Peyer's patch (tissue), 4 donors: ENCODE results near the gene SMAD3. TPM values are rescaled to one million over a fixed set of nuclear protein-coding genes. Genes with fewer than 3 reads are reported as not detected.

Source experiments
- DNase-seq, 3 donors: peaks; one replicate each; pipeline ENCODE4 v3.0.0-alpha.2; 2017 to 2019
- H3K27ac ChIP-seq, 4 donors: fragments of 200-600 bp; sonication (generic); one replicate each; pipeline ENCODE4 v1.5.1; 2016 to 2019
- H3K27me3 ChIP-seq, 2 donors: fragments of 200-600 bp; sonication (generic); one replicate each; pipeline ENCODE4 v1.5.1; 2019
- H3K36me3 ChIP-seq, 3 donors: fragments of 200-600 bp; sonication (generic); one replicate each; pipeline ENCODE4 v1.5.1; 2016 to 2019
- H3K4me1 ChIP-seq, 4 donors: fragments of 200-600 bp; sonication (generic); one replicate each; pipeline ENCODE4 v1.5.1; 2016 to 2019
- H3K4me3 ChIP-seq, 4 donors: fragments of 200-600 bp; sonication (generic); 1 replicate in 3 of 4; 2 replicates in 1 of 4; pipeline ENCODE4 v1.5.1; 2016 to 2019; ENCODE audit warnings: mild to moderate bottlenecking in 1 of 4
- H3K9me3 ChIP-seq, 4 donors: fragments of 200-600 bp; sonication (generic); one replicate each; pipeline ENCODE4 v1.5.1; 2016 to 2019; ENCODE audit warnings: mild to moderate bottlenecking in 1 of 4
- POLR2A ChIP-seq, 2 donors: fragments of 450-650 bp; IDR thresholded peaks; one replicate each; pipeline ENCODE4 v1.5.1; 2017; ENCODE audit warnings: antibody characterized with exemption in 2 of 2, mild to moderate bottlenecking in 2 of 2, moderate library complexity in 2 of 2
- total RNA-seq, 4 donors: library from RNA; depleted of rRNA; stranded (reverse); fragments of >200 nt; gene quantifications; one replicate each; pipeline ENCODE4 v1.1.0, GENCODE V29; 2016
- TF ChIP-seq, protein P1 (sequence below), 6 experiments: fragments of 450-650 bp in 4 of 6; fragments of 200-600 bp in 2 of 6; sonication (generic) in 1 of 6; IDR thresholded peaks; one replicate each; pipeline ENCODE4 v1.5.1; 2017 to 2019; ENCODE audit warnings: antibody characterized with exemption in 6 of 6, mild to moderate bottlenecking in 3 of 6, moderate library complexity in 1 of 6

Gene SMAD3
- total RNA-seq, 4 donors from 2014 or later = 43.7 to 80.0 (median 60.2) TPM

DNA sequence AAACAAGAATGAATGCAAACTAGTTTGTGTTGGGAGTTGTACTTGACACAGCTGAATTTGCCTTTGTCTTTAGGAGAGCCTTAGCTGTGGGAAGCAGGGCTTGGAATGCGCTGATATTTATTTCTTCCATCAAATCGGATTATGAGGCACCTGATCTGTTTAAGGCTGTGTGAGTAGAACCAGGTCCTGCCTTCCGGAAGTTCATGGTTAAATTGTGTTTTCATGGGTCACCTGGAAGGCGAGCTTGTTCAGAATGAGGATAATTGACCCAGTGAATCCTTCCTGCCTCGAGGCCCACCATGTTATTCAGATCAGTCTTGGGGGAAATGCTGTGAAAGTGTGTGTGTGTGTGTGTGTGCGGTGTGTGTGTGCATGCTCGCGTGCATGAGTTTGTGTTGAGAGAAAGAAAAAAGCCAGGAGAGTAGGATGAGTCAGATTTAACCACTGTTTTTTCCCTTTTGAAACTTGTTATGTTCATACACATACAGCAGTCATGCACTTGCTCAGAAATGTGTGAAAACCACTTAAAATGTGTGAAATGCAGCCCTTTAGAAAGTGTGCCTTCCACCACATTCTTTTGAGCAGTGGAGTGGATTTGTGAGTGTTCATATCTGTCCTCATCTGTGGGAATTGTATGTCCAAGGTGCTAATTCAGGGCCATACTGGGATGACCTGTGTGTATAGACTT, 36.7 kb downstream of the SMAD3 start:
- Histone ChIP-seq H3K27me3 (no peaks in the 10 kb centered on the region), H3K36me3 (no peaks in the 10 kb centered on the region), H3K4me3 (no peak overlapping the region), H3K9me3 (no peaks in the 10 kb centered on the region), H3K4me1 (peaks cover 10 to 65% (median 36%) of the 10 kb centered on the region in 4 donors), H3K27ac (peak overlapping the region; percentile 36 to 84 (median 74))
- TF ChIP-seq, protein P1, sequence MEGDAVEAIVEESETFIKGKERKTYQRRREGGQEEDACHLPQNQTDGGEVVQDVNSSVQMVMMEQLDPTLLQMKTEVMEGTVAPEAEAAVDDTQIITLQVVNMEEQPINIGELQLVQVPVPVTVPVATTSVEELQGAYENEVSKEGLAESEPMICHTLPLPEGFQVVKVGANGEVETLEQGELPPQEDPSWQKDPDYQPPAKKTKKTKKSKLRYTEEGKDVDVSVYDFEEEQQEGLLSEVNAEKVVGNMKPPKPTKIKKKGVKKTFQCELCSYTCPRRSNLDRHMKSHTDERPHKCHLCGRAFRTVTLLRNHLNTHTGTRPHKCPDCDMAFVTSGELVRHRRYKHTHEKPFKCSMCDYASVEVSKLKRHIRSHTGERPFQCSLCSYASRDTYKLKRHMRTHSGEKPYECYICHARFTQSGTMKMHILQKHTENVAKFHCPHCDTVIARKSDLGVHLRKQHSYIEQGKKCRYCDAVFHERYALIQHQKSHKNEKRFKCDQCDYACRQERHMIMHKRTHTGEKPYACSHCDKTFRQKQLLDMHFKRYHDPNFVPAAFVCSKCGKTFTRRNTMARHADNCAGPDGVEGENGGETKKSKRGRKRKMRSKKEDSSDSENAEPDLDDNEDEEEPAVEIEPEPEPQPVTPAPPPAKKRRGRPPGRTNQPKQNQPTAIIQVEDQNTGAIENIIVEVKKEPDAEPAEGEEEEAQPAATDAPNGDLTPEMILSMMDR (IDR thresholded peaks at IDR 0.05) = no peak
- TF ChIP-seq POLR2A (IDR thresholded peaks at IDR 0.05) = no peak
- no peak for DNase-seq

DNA sequence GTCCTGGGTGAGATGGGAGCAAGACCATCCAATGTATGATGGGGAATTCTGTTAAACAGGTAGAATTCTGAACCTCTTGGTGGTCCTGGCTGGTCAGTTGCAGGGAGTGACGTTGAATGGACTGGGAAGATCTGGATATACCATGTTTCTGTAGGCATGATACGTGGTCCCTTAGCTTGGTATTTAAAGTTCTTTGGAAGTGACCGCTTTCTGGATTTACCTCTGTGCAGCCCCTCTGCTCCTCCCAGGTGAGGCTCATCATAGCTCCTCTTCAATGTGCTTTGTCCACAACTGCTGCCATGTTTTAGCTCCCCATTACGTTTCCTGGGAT, 37.2 kb downstream of the SMAD3 start:
- DNase-seq = no peak
- no peaks in the 10 kb centered on the region for H3K27me3 ChIP-seq
- no peak for TF ChIP-seq POLR2A (IDR thresholded peaks at IDR 0.05)
- TF ChIP-seq, protein P1 (IDR thresholded peaks at IDR 0.05) = no peak
- H3K27ac ChIP-seq = peak overlapping the region in 3 of 4 donors; percentile 16 to 84 (median 75)
- peaks cover 7 to 67% (median 35%) of the 10 kb centered on the region in 4 donors for H3K4me1 ChIP-seq
- no peaks in the 10 kb centered on the region for H3K36me3 ChIP-seq
- H3K4me3 ChIP-seq = no peak overlapping the region
- no peaks in the 10 kb centered on the region for H3K9me3 ChIP-seq

DNA sequence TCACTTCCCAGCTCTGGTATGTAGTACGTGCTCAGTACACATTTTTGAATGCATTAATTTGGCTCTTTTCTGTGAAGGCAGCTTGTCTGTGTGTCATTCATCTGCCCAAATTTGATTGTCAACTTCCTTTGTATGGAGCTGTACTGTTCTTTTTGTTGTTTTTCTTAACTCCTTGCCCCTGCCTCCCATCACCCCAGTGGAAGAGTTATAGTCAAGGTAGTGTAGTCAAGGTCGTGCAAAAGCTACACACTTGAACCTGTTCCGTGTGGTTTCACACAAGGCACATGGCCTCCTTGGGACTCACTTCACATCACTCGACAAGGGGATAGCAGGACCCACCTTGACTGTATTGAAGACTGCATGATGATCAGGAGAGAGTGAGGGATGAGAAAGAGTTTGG, 37.6 kb downstream of the SMAD3 start:
- no peaks in the 10 kb centered on the region for H3K27me3 ChIP-seq
- peak overlapping the region in 3 of 4 donors; percentile 75 to 84 (median 80) for H3K27ac ChIP-seq
- H3K4me3 ChIP-seq = no peak overlapping the region
- no peak for TF ChIP-seq POLR2A (IDR thresholded peaks at IDR 0.05)
- TF ChIP-seq, protein P1 (IDR thresholded peaks at IDR 0.05) = no peak
- no peaks in the 10 kb centered on the region for H3K9me3 ChIP-seq
- DNase-seq = no peak
- no peaks in the 10 kb centered on the region for H3K36me3 ChIP-seq
- peaks cover 7 to 67% (median 34%) of the 10 kb centered on the region in 4 donors for H3K4me1 ChIP-seq

GRCh38 chr15:67103432-67103831, 38.0 kb downstream of the SMAD3 start:
- H3K4me3 ChIP-seq = no peak overlapping the region
- peak overlapping the region in 3 of 4 donors; percentile 75 to 84 (median 80) for H3K27ac ChIP-seq
- DNase-seq = no peak
- TF ChIP-seq POLR2A (IDR thresholded peaks at IDR 0.05) = no peak
- TF ChIP-seq, protein P1 (IDR thresholded peaks at IDR 0.05) = no peak
- H3K9me3 ChIP-seq = no peaks in the 10 kb centered on the region
- peaks cover 6 to 68% (median 36%) of the 10 kb centered on the region in 4 donors for H3K4me1 ChIP-seq
- H3K27me3 ChIP-seq = no peaks in the 10 kb centered on the region
- no peaks in the 10 kb centered on the region for H3K36me3 ChIP-seq

DNA sequence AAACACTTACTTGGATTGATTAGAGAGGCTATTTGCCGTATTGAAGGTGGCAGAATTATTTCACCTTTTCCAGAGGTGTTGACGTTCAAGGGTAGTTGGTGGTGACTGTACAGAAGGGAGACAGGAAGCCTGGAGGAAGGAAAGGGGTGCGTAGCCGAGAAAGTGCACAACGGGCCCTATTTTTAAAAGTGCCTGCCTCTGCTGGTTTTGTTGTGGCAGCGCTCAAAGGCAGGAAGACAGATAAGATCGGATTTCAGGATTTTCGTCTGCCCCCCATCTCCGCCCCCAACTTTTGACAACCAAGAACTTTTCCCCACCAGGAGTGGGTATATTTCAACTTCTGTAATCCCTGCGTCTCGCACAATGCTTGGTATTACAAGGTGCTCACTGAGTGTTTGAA, 38.5 kb downstream of the SMAD3 start:
- Histone ChIP-seq H3K27me3 (no peaks in the 10 kb centered on the region), H3K9me3 (no peaks in the 10 kb centered on the region), H3K36me3 (no peaks in the 10 kb centered on the region), H3K4me3 (no peak overlapping the region), H3K27ac (peak overlapping the region in 3 of 4 donors; percentile 75 to 84 (median 80)), H3K4me1 (peaks cover 2 to 68% (median 38%) of the 10 kb centered on the region in 4 donors)
- no peak for DNase-seq
- TF ChIP-seq POLR2A (IDR thresholded peaks at IDR 0.05) = no peak
- TF ChIP-seq, protein P1 (IDR thresholded peaks at IDR 0.05) = no peak
